ENCODE results near the gene PHYHD1. TPM values are rescaled to one million over a fixed set of nuclear protein-coding genes. Genes with fewer than 3 reads are reported as not detected.

Gene PHYHD1
- total RNA-seq, 1 experiment from 2014 or later = 1.6 TPM

- Histone ChIP-seq H3K36me3 (ENCODE audit: low read depth, low read length) (peaks cover 18% of the 10 kb centered on the region), H3K9ac (ENCODE audit: low read length) (no peak overlapping the region), H3K79me2 (ENCODE audit: low read length) (peaks cover 83% of the 10 kb centered on the region), H3K9me2 (replicated peaks; ENCODE audit: low read length) (no peaks in the 10 kb centered on the region), H3K4me3 (ENCODE audit: low read length) (no peak overlapping the region), H3K9me3 (ENCODE audit: low read length) (no peaks in the 10 kb centered on the region), H3K27me3 (ENCODE audit: low read length) (no peaks in the 10 kb centered on the region), H4K20me1 (ENCODE audit: low read length) (peaks cover 11% of the 10 kb centered on the region), H3K27ac (ENCODE audit: low read length) (0 out of 2 replicates have a peak overlapping the region, but pooled peaks have one; percentile 19), H2AFZ (ENCODE audit: low read length) (no peak overlapping the region), H3K4me2 (ENCODE audit: low read length) (no peak overlapping the region), H3F3A (ENCODE audit: low read length, unreplicated experiment) (no peaks in the 10 kb centered on the region), H3K4me1 (ENCODE audit: insufficient read depth, low read length) (peaks cover 38% of the 10 kb centered on the region)
- ATAC-seq (peak; percentile 40), DNase-seq (no peak)
- no peak for TF ChIP-seq EZH2 (IDR thresholded peaks at IDR 0.05; ENCODE audit: low read length, unreplicated experiment)
- no peak for TF ChIP-seq CTCF (conservative IDR thresholded peaks at IDR 0.05; ENCODE audit: low read depth, low read length)
- TF ChIP-seq EZH2phosphoT487 (IDR thresholded peaks at IDR 0.05; ENCODE audit: borderline replicate concordance, low read length) = no peak
- ChIA-PET CTCF (interaction anchor here (0.6 kb wide), 1 partner anchor 32 kb away, joined by 4 read pairs; no protein-coding TSS in a partner anchor), POLR2A (ENCODE audit: unreplicated experiment) (no interaction called here)
- intact Hi-C loops (cut with micrococcal nuclease) = no loop called here
- no TSS peak for BruUV-seq (replicated peaks)
Observed at GRCh38 chr9:128887914-128888350, 32.9 kb upstream of the PHYHD1 start.

- TF ChIP-seq EZH2phosphoT487 (IDR thresholded peaks at IDR 0.05; ENCODE audit: borderline replicate concordance, low read length) (no peak), EZH2 (IDR thresholded peaks at IDR 0.05; ENCODE audit: low read length, unreplicated experiment) (no peak), CTCF (conservative IDR thresholded peaks at IDR 0.05; ENCODE audit: low read depth, low read length) (no peak)
- H3K27ac ChIP-seq (ENCODE audit: low read length) = peak overlapping the region; percentile 76
- H3K79me2 ChIP-seq (ENCODE audit: low read length) = peaks cover 63% of the 10 kb centered on the region
- H3K27me3 ChIP-seq (ENCODE audit: low read length) = no peaks in the 10 kb centered on the region
- H3K9me3 ChIP-seq (ENCODE audit: low read length) = no peaks in the 10 kb centered on the region
- no peak overlapping the region for H2AFZ ChIP-seq (ENCODE audit: low read length)
- H3K36me3 ChIP-seq (ENCODE audit: low read depth, low read length) = peaks cover 15% of the 10 kb centered on the region; the same call in 1 of the 2 replicates
- ChIA-PET CTCF (no interaction called here), POLR2A (ENCODE audit: unreplicated experiment) (no interaction called here)
- no peak overlapping the region for H3K9ac ChIP-seq (ENCODE audit: low read length)
- DNase-seq (no peak), ATAC-seq (no peak; the same call in 1 of the 2 replicates)
- peaks cover 29% of the 10 kb centered on the region for H3K4me1 ChIP-seq (ENCODE audit: insufficient read depth, low read length)
- H4K20me1 ChIP-seq (ENCODE audit: low read length) = no peaks in the 10 kb centered on the region
- peak overlapping the region; percentile 49 for H3K4me2 ChIP-seq (ENCODE audit: low read length)
- no peaks in the 10 kb centered on the region for H3F3A ChIP-seq (ENCODE audit: low read length, unreplicated experiment)
- H3K9me2 ChIP-seq (replicated peaks; ENCODE audit: low read length) = no peaks in the 10 kb centered on the region
- intact Hi-C loops (cut with micrococcal nuclease) = loop anchor here (2.0 kb wide), 1 partner anchor 39 kb away; no protein-coding TSS in a partner anchor
- no peak overlapping the region for H3K4me3 ChIP-seq (ENCODE audit: low read length)
- TSS peak; percentile 46 for BruUV-seq (replicated peaks)
Observed at GRCh38 chr9:128891321-128892220, 29.2 kb upstream of the PHYHD1 start.
